Measurements from ENCODE around the gene BAIAP2L2.
"Not testable (repeated sequence)": the region's sequence is repeated elsewhere in the genome, so short reads cannot be mapped to it uniquely, and the experiment has no call there.

The BAIAP2L2 gene

DNA sequence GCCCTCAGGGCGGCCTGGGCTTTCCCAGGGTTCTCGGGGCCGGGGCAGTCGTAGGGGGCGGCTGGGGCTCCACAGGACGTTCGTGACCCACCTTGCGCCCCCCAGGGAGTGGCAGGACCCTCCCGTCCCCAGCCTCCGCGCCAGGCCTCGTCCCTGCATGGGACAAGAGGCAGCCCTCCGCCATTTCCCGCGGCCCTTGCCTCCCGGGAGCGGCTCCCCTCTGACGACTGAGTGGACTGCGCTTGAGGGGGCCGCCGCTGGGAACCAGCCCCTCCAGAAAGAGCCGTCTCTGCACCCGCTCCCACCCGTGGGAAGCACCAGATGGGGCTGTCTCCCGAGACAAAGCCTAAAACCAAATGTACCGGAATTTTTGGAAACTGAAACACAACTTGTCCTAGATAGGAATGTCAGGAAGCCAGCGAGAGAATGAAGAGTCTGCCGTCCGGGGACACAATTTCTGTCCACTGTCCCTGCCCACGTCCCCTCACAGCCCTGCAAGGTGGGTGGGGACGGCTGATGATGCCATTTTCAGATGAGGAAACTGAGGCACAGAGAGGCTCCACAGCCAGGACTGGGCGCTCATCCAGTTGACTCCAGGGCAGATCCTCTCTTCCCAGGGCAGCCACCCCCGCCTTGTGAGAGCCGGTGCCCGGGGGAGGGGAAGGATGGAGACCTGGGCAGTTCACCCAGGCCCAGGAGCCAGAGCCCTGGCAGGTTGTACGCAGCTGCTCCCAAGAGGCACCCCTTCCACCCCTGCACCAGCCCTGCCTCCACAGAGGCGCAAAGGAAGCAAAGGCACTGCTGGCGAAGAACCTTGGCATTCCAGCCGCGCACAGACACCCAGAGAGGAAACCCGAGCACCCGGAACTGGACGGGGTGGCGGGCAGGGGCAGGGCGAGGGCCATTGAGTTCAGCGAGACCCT lies 71.3 kb downstream of the BAIAP2L2 start:
- no peak for DNase-seq (ENCODE audit: low read depth, low spot score)

DNA sequence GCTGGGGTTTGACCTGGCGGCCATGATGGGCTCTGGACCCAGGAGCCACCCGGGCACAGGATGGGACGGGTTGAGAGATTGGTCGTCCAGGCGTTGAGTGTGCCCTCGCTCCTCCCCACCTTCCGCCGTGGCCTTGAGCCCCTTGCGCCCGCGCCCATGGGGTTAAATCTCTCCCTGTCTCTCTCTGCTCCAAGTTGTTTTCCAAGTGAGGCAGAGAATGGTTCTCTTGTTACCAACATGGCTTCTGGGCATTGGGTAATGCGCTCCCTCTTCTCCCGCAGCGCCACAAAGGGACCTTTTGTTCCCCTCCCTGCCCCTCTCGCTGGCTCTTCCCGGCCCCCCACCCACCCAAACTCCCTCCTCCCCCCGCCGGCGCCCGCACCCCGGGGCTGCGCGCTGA lies 72.1 kb downstream of the BAIAP2L2 start:
- DNase-seq (ENCODE audit: low read depth, low spot score) = no peak

DNA sequence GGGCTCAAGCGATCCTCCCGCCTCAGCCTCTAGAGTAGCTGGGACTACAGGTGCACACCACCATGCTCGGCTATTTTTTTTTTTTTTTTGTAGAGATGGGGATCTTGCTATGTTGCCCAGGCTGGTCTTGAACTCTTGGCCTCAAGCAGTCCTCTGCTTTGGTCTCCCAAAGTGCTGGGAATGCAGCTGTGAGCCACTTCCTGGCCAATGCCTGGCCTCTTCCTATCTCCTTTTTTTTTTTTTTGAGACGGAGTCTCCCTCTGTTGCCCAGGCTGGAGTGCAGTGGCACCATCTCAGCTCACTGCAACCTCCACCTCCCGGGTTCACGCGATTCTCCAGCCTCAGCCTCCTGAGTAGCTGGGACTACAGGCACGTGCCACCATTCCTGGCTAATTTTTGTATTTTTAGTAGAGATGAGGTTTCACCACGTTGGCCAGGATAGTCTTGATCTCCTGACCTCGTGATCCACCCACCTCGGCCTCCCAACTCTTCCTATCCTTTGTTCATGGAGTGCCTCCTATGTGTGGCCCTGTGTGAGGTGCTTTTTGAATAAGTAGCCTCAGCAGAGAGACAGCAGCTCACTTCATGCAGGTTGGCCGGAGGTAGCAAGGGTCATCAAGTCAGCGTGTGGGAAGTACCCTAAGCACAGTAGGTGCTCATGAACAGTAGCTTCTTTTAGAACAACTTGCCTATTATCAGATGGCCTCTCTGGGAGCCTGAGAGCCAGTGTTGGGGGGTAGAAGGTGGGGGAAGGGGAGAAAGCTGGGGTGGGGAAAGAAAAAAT lies 72.9 kb downstream of the BAIAP2L2 start:
- not testable (repeated sequence) for DNase-seq (ENCODE audit: low read depth, low spot score)

DNA sequence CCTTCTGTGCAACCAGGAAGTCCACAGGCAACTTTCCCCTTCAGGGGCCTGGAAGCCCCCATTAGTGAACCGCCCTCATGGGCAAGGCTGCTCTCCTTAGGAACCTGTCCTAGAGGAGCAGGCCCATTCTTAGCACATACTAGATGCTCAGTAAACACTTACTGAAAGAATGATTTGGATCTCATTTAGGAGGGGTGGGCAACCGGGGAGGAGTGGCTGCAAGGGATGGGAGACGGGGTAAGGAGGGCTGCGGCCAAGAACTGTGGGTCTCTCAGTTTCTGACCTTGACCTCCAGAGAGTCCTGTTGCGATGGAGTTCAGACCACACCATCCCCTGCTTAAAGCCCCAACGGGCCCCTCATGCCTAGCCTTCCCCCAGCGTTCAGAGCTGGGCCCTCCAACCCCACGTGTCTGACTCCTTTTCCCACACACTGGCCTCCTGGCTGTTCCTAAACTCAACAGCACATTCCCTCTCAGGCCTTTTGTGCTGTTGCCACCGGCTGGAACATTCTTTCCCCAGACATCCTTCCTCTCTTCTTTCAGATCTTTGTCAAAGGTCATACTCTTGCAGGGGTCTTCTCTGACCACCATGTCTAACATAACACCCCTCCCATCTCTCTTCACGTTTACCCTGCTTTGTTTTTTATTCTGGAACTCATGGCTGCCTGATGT lies 74.0 kb downstream of the BAIAP2L2 start:
- no peak for DNase-seq (ENCODE audit: low read depth, low spot score)

DNA sequence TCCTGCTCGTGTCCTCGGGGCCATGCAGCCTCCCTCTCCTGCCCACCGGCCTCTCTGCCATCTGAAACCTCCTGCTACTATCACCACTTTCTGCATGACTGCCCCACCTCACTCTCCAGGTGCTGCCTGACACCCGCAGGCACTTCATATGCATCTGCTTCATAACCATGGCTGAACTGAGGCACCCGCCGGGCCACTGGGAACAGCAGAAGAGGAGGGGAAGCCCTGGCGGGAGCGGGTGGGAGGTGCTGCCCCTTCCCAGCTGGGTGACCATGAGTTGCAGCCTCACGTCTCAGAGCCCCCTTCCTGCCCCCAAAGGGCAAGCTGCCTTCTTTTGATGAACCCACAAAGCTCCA lies 75.0 kb downstream of the BAIAP2L2 start:
- DNase-seq (ENCODE audit: low read depth, low spot score) = no peak

All from astrocyte of the hippocampus (primary cell).